Islet precursor cell (in vitro differentiated cells): ENCODE data around the gene GUCD1.

Source experiments
- DNase-seq: peaks from one replicate; pipeline ENCODE4 v3.0.0-alpha.2; 2018

GUCD1 gene

GRCh38 chr22:24501301-24502005 is 53.5 kb downstream of the GUCD1 start:
- DNase-seq = no peak

GRCh38 chr22:24500277-24500820 is 54.6 kb downstream of the GUCD1 start:
- no peak for DNase-seq

GRCh38 chr22:24499706-24500276 is 55.1 kb downstream of the GUCD1 start:
- no peak for DNase-seq

- DNase-seq = no peak
Measured at GRCh38 chr22:24498824-24499223, 56.1 kb downstream of the GUCD1 start.

GRCh38 chr22:24497841-24498258 is 57.1 kb downstream of the GUCD1 start:
- no peak for DNase-seq

GRCh38 chr22:24496661-24497060 is 58.3 kb downstream of the GUCD1 start:
- DNase-seq = no peak

GRCh38 chr22:24496234-24496633 is 58.7 kb downstream of the GUCD1 start:
- no peak for DNase-seq

- DNase-seq = no peak
Measured at GRCh38 chr22:24495365-24495675, 59.6 kb downstream of the GUCD1 start.

GRCh38 chr22:24494528-24495364 is 60.2 kb downstream of the GUCD1 start, which contains the start of gene UPB1:
Gene UPB1 (plus strand): TSS chr22:24495332. CDS start chr22:24495404, 72 bp downstream.
- no peak for DNase-seq

- no peak for DNase-seq
Measured at GRCh38 chr22:24494167-24494527, 60.8 kb downstream of the GUCD1 start.

GRCh38 chr22:24492391-24492790 is 62.5 kb downstream of the GUCD1 start:
- DNase-seq = no peak
